HG02870 (cell line): ENCODE measurements around the gene UVRAG.
"Not testable (repeated sequence)": the region's sequence is repeated elsewhere in the genome, so short reads cannot be mapped to it uniquely, and the experiment has no call there.

ENCODE experiments used
- ATAC-seq: cut with Tn5 transposase; IDR thresholded peaks from one replicate; pipeline ENCODE4 v1.9.1; 2021; ENCODE audit warnings: mild to moderate bottlenecking, moderate library complexity; ENCODE audit not compliant: unreplicated experiment

Gene UVRAG

GRCh38 chr11:76048763-76049162, 233.8 kb downstream of the UVRAG start:
- ATAC-seq: no peak

GRCh38 chr11:76049511-76049910, 234.5 kb downstream of the UVRAG start:
- ATAC-seq: no peak

- no peak for ATAC-seq
Measured at GRCh38 chr11:76051937-76052336, 236.9 kb downstream of the UVRAG start.

- ATAC-seq: no peak
Measured at GRCh38 chr11:76054330-76054729, 239.3 kb downstream of the UVRAG start.

GRCh38 chr11:76056876-76057275, 241.9 kb downstream of the UVRAG start:
- no peak for ATAC-seq

- ATAC-seq: not testable (repeated sequence)
Measured at GRCh38 chr11:76060475-76061036, 245.5 kb downstream of the UVRAG start.

- ATAC-seq: peak; percentile 99
Measured at GRCh38 chr11:76062733-76063132, 247.7 kb downstream of the UVRAG start.

- no peak for ATAC-seq
Measured at GRCh38 chr11:76064192-76064591, 249.2 kb downstream of the UVRAG start.

GRCh38 chr11:76067099-76067498, 252.1 kb downstream of the UVRAG start:
- no peak for ATAC-seq

GRCh38 chr11:76069001-76069400, 254.0 kb downstream of the UVRAG start:
- ATAC-seq: no peak

- ATAC-seq: no peak
Measured at GRCh38 chr11:76071090-76071489, 256.1 kb downstream of the UVRAG start.

- no peak for ATAC-seq
Measured at GRCh38 chr11:76073724-76074123, 258.7 kb downstream of the UVRAG start.

GRCh38 chr11:76074148-76075095, 259.4 kb downstream of the UVRAG start:
- no peak for ATAC-seq

- ATAC-seq: no peak
Measured at GRCh38 chr11:76075716-76076115, 260.7 kb downstream of the UVRAG start.

GRCh38 chr11:76076253-76076652, 261.2 kb downstream of the UVRAG start:
- ATAC-seq: not testable (repeated sequence)

GRCh38 chr11:76076749-76077148, 261.7 kb downstream of the UVRAG start:
- ATAC-seq: no peak

GRCh38 chr11:76077575-76078150, 262.7 kb downstream of the UVRAG start:
- ATAC-seq: no peak

GRCh38 chr11:76081084-76081483, 266.1 kb downstream of the UVRAG start:
- ATAC-seq: not testable (repeated sequence)

- no peak for ATAC-seq
Measured at GRCh38 chr11:76083563-76084451, 268.8 kb downstream of the UVRAG start.

- ATAC-seq: no peak
Measured at GRCh38 chr11:76085270-76085669, 270.3 kb downstream of the UVRAG start.
